ENCODE results near the gene SHF. TPM values are rescaled to one million over a fixed set of nuclear protein-coding genes. Genes with fewer than 3 reads are reported as not detected.

SHF gene
- total RNA-seq, 1 donor from 2014 or later = 4.6 TPM

GRCh38 chr15:45231864-45232562 lies 44.2 kb upstream of the SHF start:
- FAIRE-seq (no peak), DNase-seq (ENCODE audit: low read depth) (no peak)
- H3K36me3 ChIP-seq (ENCODE audit: insufficient read depth, low read length) = no peaks in the 10 kb centered on the region
- no peak overlapping the region for H3K4me2 ChIP-seq (ENCODE audit: low read length)
- no peak overlapping the region for H2AFZ ChIP-seq (ENCODE audit: low read depth, low read length)
- peaks cover 4% of the 10 kb centered on the region for H3K36me3 Mint-ChIP-seq (ENCODE audit: low read depth, unreplicated experiment)
- H3K9me3 ChIP-seq (ENCODE audit: insufficient read depth, low read depth, low read length) = peaks cover 3% of the 10 kb centered on the region
- no peak overlapping the region for H3K4me3 ChIP-seq (ENCODE audit: insufficient read depth, low read depth, low read length)
- no peak overlapping the region for H3K4me3 Mint-ChIP-seq (ENCODE audit: unreplicated experiment)
- H3K27me3 ChIP-seq (ENCODE audit: insufficient read depth, low read length) = no peaks in the 10 kb centered on the region
- H3K9me3 Mint-ChIP-seq (ENCODE audit: unreplicated experiment) = peaks cover 19% of the 10 kb centered on the region
- H4K20me1 ChIP-seq (ENCODE audit: insufficient read depth, low read length) = no peaks in the 10 kb centered on the region
- H3K27ac Mint-ChIP-seq (ENCODE audit: unreplicated experiment) = no peak overlapping the region
- no peak for TF ChIP-seq EZH2 (IDR thresholded peaks at IDR 0.05; ENCODE audit: insufficient read depth, low read length)
- TF ChIP-seq CTCF (IDR thresholded peaks at IDR 0.05; ENCODE audit: insufficient read depth, low read depth, low read length) = no peak
- no peak overlapping the region for H3K27ac ChIP-seq (ENCODE audit: low read depth, low read length)
- peaks cover 11% of the 10 kb centered on the region for H3K27me3 Mint-ChIP-seq (ENCODE audit: low read depth, unreplicated experiment)
- H3K4me1 Mint-ChIP-seq (ENCODE audit: low read depth, unreplicated experiment) = no peaks in the 10 kb centered on the region
- no peak overlapping the region for H3K9ac ChIP-seq (ENCODE audit: low read length)
- no peaks in the 10 kb centered on the region for H3K79me2 ChIP-seq (ENCODE audit: insufficient read depth, low read length)
- no peaks in the 10 kb centered on the region for H3K4me1 ChIP-seq (ENCODE audit: insufficient read depth, low read length)

- Histone ChIP-seq H2AFZ (ENCODE audit: low read depth, low read length) (no peak overlapping the region), H3K36me3 (ENCODE audit: insufficient read depth, low read length) (no peaks in the 10 kb centered on the region), H3K27me3 (ENCODE audit: insufficient read depth, low read length) (no peaks in the 10 kb centered on the region), H3K4me1 (ENCODE audit: insufficient read depth, low read length) (no peaks in the 10 kb centered on the region), H3K9me3 (ENCODE audit: insufficient read depth, low read depth, low read length) (peaks cover 3% of the 10 kb centered on the region), H3K79me2 (ENCODE audit: insufficient read depth, low read length) (no peaks in the 10 kb centered on the region), H3K4me2 (ENCODE audit: low read length) (no peak overlapping the region), H3K9ac (ENCODE audit: low read length) (no peak overlapping the region), H3K27ac (ENCODE audit: low read depth, low read length) (no peak overlapping the region), H4K20me1 (ENCODE audit: insufficient read depth, low read length) (no peaks in the 10 kb centered on the region), H3K4me3 (ENCODE audit: insufficient read depth, low read depth, low read length) (no peak overlapping the region)
- H3K36me3 Mint-ChIP-seq (ENCODE audit: low read depth, unreplicated experiment) = no peaks in the 10 kb centered on the region
- H3K4me1 Mint-ChIP-seq (ENCODE audit: low read depth, unreplicated experiment) = no peaks in the 10 kb centered on the region
- no peak overlapping the region for H3K4me3 Mint-ChIP-seq (ENCODE audit: unreplicated experiment)
- no peak overlapping the region for H3K27ac Mint-ChIP-seq (ENCODE audit: unreplicated experiment)
- H3K27me3 Mint-ChIP-seq (ENCODE audit: low read depth, unreplicated experiment) = peaks cover 11% of the 10 kb centered on the region
- FAIRE-seq (no peak), DNase-seq (ENCODE audit: low read depth) (no peak)
- TF ChIP-seq EZH2 (IDR thresholded peaks at IDR 0.05; ENCODE audit: insufficient read depth, low read length) = no peak
- TF ChIP-seq CTCF (IDR thresholded peaks at IDR 0.05; ENCODE audit: insufficient read depth, low read depth, low read length) = no peak
- peaks cover 13% of the 10 kb centered on the region for H3K9me3 Mint-ChIP-seq (ENCODE audit: unreplicated experiment)
These were observed 43.4 kb upstream of the SHF start for GRCh38 chr15:45231132-45231531.

- Histone ChIP-seq H3K36me3 (ENCODE audit: insufficient read depth, low read length) (no peaks in the 10 kb centered on the region), H3K27me3 (ENCODE audit: insufficient read depth, low read length) (no peaks in the 10 kb centered on the region), H2AFZ (ENCODE audit: low read depth, low read length) (no peak overlapping the region), H3K79me2 (ENCODE audit: insufficient read depth, low read length) (no peaks in the 10 kb centered on the region), H4K20me1 (ENCODE audit: insufficient read depth, low read length) (no peaks in the 10 kb centered on the region), H3K4me2 (ENCODE audit: low read length) (no peak overlapping the region), H3K4me1 (ENCODE audit: insufficient read depth, low read length) (no peaks in the 10 kb centered on the region), H3K9me3 (ENCODE audit: insufficient read depth, low read depth, low read length) (peaks cover 3% of the 10 kb centered on the region), H3K27ac (ENCODE audit: low read depth, low read length) (no peak overlapping the region), H3K4me3 (ENCODE audit: insufficient read depth, low read depth, low read length) (no peak overlapping the region), H3K9ac (ENCODE audit: low read length) (no peak overlapping the region)
- no peaks in the 10 kb centered on the region for H3K36me3 Mint-ChIP-seq (ENCODE audit: low read depth, unreplicated experiment)
- no peaks in the 10 kb centered on the region for H3K4me1 Mint-ChIP-seq (ENCODE audit: low read depth, unreplicated experiment)
- no peak overlapping the region for H3K4me3 Mint-ChIP-seq (ENCODE audit: unreplicated experiment)
- FAIRE-seq (no peak), DNase-seq (ENCODE audit: low read depth) (no peak)
- H3K9me3 Mint-ChIP-seq (ENCODE audit: unreplicated experiment) = peaks cover 13% of the 10 kb centered on the region
- H3K27ac Mint-ChIP-seq (ENCODE audit: unreplicated experiment) = no peak overlapping the region
- no peak for TF ChIP-seq CTCF (IDR thresholded peaks at IDR 0.05; ENCODE audit: insufficient read depth, low read depth, low read length)
- no peak for TF ChIP-seq EZH2 (IDR thresholded peaks at IDR 0.05; ENCODE audit: insufficient read depth, low read length)
- H3K27me3 Mint-ChIP-seq (ENCODE audit: low read depth, unreplicated experiment) = peaks cover 11% of the 10 kb centered on the region
These were observed 42.6 kb upstream of the SHF start for GRCh38 chr15:45230245-45230965.
